Midbrain (tissue), 1 donor: Measurements from ENCODE around the gene GAS6.

Source experiments
- DNase-seq: peaks from one replicate; lab custom pipeline; 2025; lab: John Stamatoyannopoulos, UW

Gene GAS6

DNA sequence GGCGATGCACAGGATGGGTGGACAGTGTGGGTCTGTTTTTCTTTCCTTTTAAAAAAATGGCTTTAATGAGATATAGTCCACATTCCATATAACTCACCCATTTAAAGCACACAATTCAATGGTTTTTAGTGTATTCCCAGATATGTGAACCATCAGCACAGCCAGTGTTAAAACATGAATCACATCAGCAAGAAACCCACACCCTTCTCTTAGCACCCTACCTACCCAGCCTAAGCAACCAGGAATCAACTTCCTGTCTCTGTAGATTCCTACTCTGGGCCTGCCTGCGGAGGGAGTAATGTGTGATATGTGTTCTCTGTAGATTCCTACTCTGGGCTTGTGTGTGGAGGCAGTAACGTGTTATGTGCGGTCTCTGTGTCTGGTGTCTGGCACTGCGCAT is 92.9 kb downstream of the GAS6 start:
- DNase-seq = no peak
